ENCODE results near the gene ATXN2L.
"Not testable (repeated sequence)": the region's sequence is repeated elsewhere in the genome, so short reads cannot be mapped to it uniquely, and the experiment has no call there.

ATXN2L gene

GRCh38 chr16:28874406-28874805 is 51.6 kb downstream of the ATXN2L start:
- no peak for DNase-seq

- DNase-seq, result no peak
These were observed 52.6 kb downstream of the ATXN2L start for GRCh38 chr16:28875134-28876018.

GRCh38 chr16:28876019-28876659 is 53.3 kb downstream of the ATXN2L start:
- no peak for DNase-seq

GRCh38 chr16:28876973-28877654 is 54.3 kb downstream of the ATXN2L start:
- DNase-seq, result no peak

- no peak for DNase-seq
These were observed 54.8 kb downstream of the ATXN2L start for GRCh38 chr16:28877655-28878000.

GRCh38 chr16:28878083-28878926 is 55.5 kb downstream of the ATXN2L start, which contains the start of gene ATP2A1:
Gene ATP2A1, plus strand, starts transcription at chr16:28878488. Its CDS starts 184 bp downstream, at chr16:28878672.
- DNase-seq, result no peak

GRCh38 chr16:28879261-28879840 is 56.6 kb downstream of the ATXN2L start:
- DNase-seq, result no peak

- peak; percentile 87 for DNase-seq
These were observed 57.2 kb downstream of the ATXN2L start for GRCh38 chr16:28879841-28880588.

GRCh38 chr16:28880589-28880915 is 57.8 kb downstream of the ATXN2L start:
- DNase-seq, result no peak

- no peak for DNase-seq
These were observed 58.2 kb downstream of the ATXN2L start for GRCh38 chr16:28880955-28881354.

GRCh38 chr16:28881565-28881964 is 58.8 kb downstream of the ATXN2L start:
- not testable (repeated sequence) for DNase-seq

- no peak for DNase-seq
These were observed 59.9 kb downstream of the ATXN2L start for GRCh38 chr16:28882551-28883160.

GRCh38 chr16:28883221-28883996 is 60.6 kb downstream of the ATXN2L start:
- DNase-seq, result no peak

- DNase-seq, result no peak
These were observed 61.2 kb downstream of the ATXN2L start for GRCh38 chr16:28884045-28884444.

All from CD4-positive, alpha-beta T cell treated with Interleukin-15 for 1 hour (primary cell).